Thyroid gland (tissue), 4 donors: Measurements from ENCODE around the gene MEGF10. TPM values are rescaled to one million over a fixed set of nuclear protein-coding genes. Genes with fewer than 3 reads are reported as not detected.

ENCODE experiments used
- DNase-seq, 2 donors: peaks; one replicate each; pipeline ENCODE4 v3.0.0-alpha.2; 2019
- H3K27ac ChIP-seq, 3 donors: fragments of 200-600 bp; sonication (generic); 1 replicate in 2 of 3; 2 replicates in 1 of 3; pipeline ENCODE4 v1.5.1; 2016 to 2019; ENCODE audit warnings: mild to moderate bottlenecking in 1 of 3, moderate library complexity in 1 of 3
- H3K27me3 ChIP-seq: fragments of 200-600 bp; sonication (generic); one replicate; pipeline ENCODE4 v1.5.1; 2019
- H3K36me3 ChIP-seq, 2 donors: fragments of 200-600 bp; sonication (generic); one replicate each; pipeline ENCODE4 v1.5.1; 2016 to 2019
- H3K4me1 ChIP-seq, 2 donors: fragments of 200-600 bp; sonication (generic); one replicate each; pipeline ENCODE4 v1.5.1; 2017 to 2019
- H3K4me3 ChIP-seq, 3 donors: fragments of 200-600 bp; sonication (generic); replicated peaks in 1 of 3; 1 replicate in 2 of 3; 2 replicates in 1 of 3; pipeline ENCODE4 v1.5.1; 2016; ENCODE audit warnings: mild to moderate bottlenecking in 1 of 3
- H3K9me3 ChIP-seq: fragments of 200-600 bp; sonication (generic); one replicate; pipeline ENCODE4 v1.5.1; 2017
- CTCF ChIP-seq, 6 experiments: fragments of 200-600 bp in 3 of 6; fragments of 450-650 bp in 3 of 6; sonication (generic) in 3 of 6; IDR thresholded peaks; one replicate each; pipeline ENCODE4 v1.5.1; 2016 to 2019; ENCODE audit warnings: antibody characterized with exemption in 6 of 6, mild to moderate bottlenecking in 2 of 6, inconsistent platforms in 1 of 6, moderate library complexity in 1 of 6
- POLR2A ChIP-seq, 2 donors: fragments of 450-650 bp; IDR thresholded peaks; one replicate each; pipeline ENCODE4 v1.6.1; 2017; ENCODE audit warnings: antibody characterized with exemption in 2 of 2, mild to moderate bottlenecking in 2 of 2, moderate library complexity in 1 of 2
- WGBS, 2 donors: methylation state at CpG; one replicate each; pipeline ENCODE4 v1.1.5; 2017; 5-methylcytosine and 5-hydroxymethylcytosine counted together
- intact Hi-C: fragments of 100-400 bp; cut with DNase I; formaldehyde crosslinking; loops from one replicate; pipeline ENCODE4 v1.15.1; 2023
- total RNA-seq, 4 donors: library from RNA; depleted of rRNA; stranded (reverse); fragments of >200 nt; gene quantifications; one replicate each; pipeline ENCODE4 v1.2.3, GENCODE V29; 2016

The MEGF10 gene
- total RNA-seq, 4 donors from 2014 or later, result under 0.01 to 2.3 (median 0.42) TPM; not detected in 1

GRCh38 chr5:127399068-127399467 lies 108.5 kb downstream of the MEGF10 start:
- 50 to 100% methylated on average over 1 of the region's 1 CpG for WGBS, 2 donors
- no peaks in the 10 kb centered on the region for H3K27me3 ChIP-seq
- TF ChIP-seq POLR2A (IDR thresholded peaks at IDR 0.05) (no peak), CTCF (IDR thresholded peaks at IDR 0.05) (no peak)
- H3K27ac ChIP-seq, result no peak overlapping the region
- no peak overlapping the region for H3K4me3 ChIP-seq
- intact Hi-C loops, result no loop called here
- H3K4me1 ChIP-seq, result no peaks in the 10 kb centered on the region
- no peaks in the 10 kb centered on the region for H3K36me3 ChIP-seq
- DNase-seq, result no peak
- H3K9me3 ChIP-seq, result no peaks in the 10 kb centered on the region

- DNase-seq, result no peak
- Histone ChIP-seq H3K4me1 (no peaks in the 10 kb centered on the region), H3K27ac (no peak overlapping the region), H3K27me3 (no peaks in the 10 kb centered on the region), H3K9me3 (no peaks in the 10 kb centered on the region), H3K4me3 (no peak overlapping the region), H3K36me3 (no peaks in the 10 kb centered on the region)
- WGBS, 2 donors, result 56 to 60% methylated on average over 1 of the region's 1 CpG
- intact Hi-C loops, result no loop called here
- TF ChIP-seq CTCF (IDR thresholded peaks at IDR 0.05) (no peak), POLR2A (IDR thresholded peaks at IDR 0.05) (no peak)
Observed at GRCh38 chr5:127400539-127400938, 109.9 kb downstream of the MEGF10 start.

- no peaks in the 10 kb centered on the region for H3K4me1 ChIP-seq
- 73 to 82% methylated on average over 5 of the region's 5 CpGs for WGBS, 2 donors
- TF ChIP-seq POLR2A (IDR thresholded peaks at IDR 0.05), result no peak
Observed at GRCh38 chr5:127400946-127401670, 110.5 kb downstream of the MEGF10 start.

GRCh38 chr5:127402361-127402760 lies 111.8 kb downstream of the MEGF10 start:
- Histone ChIP-seq H3K27ac (no peak overlapping the region), H3K4me1 (no peaks in the 10 kb centered on the region), H3K36me3 (no peaks in the 10 kb centered on the region), H3K9me3 (no peaks in the 10 kb centered on the region), H3K27me3 (no peaks in the 10 kb centered on the region), H3K4me3 (no peak overlapping the region)
- TF ChIP-seq POLR2A (IDR thresholded peaks at IDR 0.05), result no peak
- TF ChIP-seq CTCF (IDR thresholded peaks at IDR 0.05), result no peak
- 81 to 86% methylated on average over 5 of the region's 5 CpGs for WGBS, 2 donors
- no peak for DNase-seq
- intact Hi-C loops, result no loop called here

More at GRCh38 chr5:127400946-127401670, 110.5 kb downstream of the MEGF10 start:
- Histone ChIP-seq H3K4me3 (no peak overlapping the region), H3K27ac (no peak overlapping the region), H3K27me3 (no peaks in the 10 kb centered on the region), H3K36me3 (no peaks in the 10 kb centered on the region), H3K9me3 (no peaks in the 10 kb centered on the region)
- intact Hi-C loops, result no loop called here
- no peak for DNase-seq

- no peak for DNase-seq
- H3K4me1 ChIP-seq, result peaks cover 0 to under 1% of the 10 kb centered on the region in 2 donors
- H3K27me3 ChIP-seq, result no peaks in the 10 kb centered on the region
- intact Hi-C loops, result no loop called here
- no peak overlapping the region for H3K4me3 ChIP-seq
- no peak overlapping the region for H3K27ac ChIP-seq
- TF ChIP-seq POLR2A (IDR thresholded peaks at IDR 0.05) (no peak), CTCF (IDR thresholded peaks at IDR 0.05) (no peak)
- H3K36me3 ChIP-seq, result no peaks in the 10 kb centered on the region
- 94 to 98% methylated on average over 3 of the region's 3 CpGs for WGBS, 2 donors
- H3K9me3 ChIP-seq, result no peaks in the 10 kb centered on the region
Observed at GRCh38 chr5:127404190-127404589, 113.6 kb downstream of the MEGF10 start.
